ENCODE measurements around the gene PPIF. TPM values are rescaled to one million over a fixed set of nuclear protein-coding genes. Genes with fewer than 3 reads are reported as not detected.

PPIF gene
- total and polyA plus RNA-seq, 2 of the 13 experiments (the other 11 are each of a cell fraction or from before 2014, with no cell fraction given), result 147 to 157 TPM

DNA sequence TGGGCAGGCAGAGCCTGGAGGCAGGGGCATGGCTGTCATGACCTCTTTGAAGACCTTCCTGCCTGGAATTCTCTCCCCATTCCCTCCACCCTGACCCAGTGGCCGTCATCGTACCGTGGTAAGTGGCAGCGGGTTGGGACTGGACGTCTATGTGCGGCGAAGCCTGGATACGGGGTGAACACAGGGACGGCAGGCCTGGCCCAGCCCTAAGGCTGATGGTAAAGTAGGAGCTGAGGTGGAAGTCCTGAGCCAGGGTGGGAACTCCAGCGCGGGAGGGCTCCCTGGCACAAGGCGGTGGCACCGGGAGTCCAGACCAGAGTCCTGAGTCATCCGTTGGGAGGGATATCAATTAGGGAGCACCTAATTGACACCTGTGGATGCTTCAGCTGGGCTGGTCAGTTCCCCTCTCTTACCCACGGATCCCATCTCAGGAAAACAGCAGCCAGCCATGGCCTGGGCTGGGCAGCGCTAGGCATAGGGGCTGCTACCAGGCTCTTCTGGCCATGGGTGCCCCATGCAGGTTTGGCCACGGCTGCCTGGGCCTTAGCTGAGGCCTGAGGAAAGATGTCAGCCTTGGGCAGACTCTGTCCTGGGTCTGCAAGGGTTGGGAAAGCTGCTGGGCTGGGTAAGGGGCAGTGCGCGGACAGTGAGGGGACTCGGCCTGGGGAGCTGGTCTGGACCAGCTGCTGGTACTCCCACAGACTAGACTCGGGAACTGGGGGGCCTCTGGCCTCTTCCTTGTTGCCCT is 3.3 kb downstream of the PPIF start:
- no peak for DNase-seq (ENCODE audit: low spot score)
- no peak for FAIRE-seq
- Histone ChIP-seq H3K4me3 (replicated peaks in 1 of 3; ENCODE audit: insufficient read depth in 1 of 3, low read depth in 2 of 3, low read length in 3 of 3) (no peak overlapping the region), H2AFZ (ENCODE audit: low read length) (no peak overlapping the region), H3K4me2 (ENCODE audit: low read depth, low read length) (peak overlapping the region; percentile 9; the same call in 1 of the 2 replicates), H3K9me3 (ENCODE audit: low read length) (no peaks in the 10 kb centered on the region), H3K79me2 (ENCODE audit: insufficient read depth, low read length) (peaks cover 36% of the 10 kb centered on the region), H3K9ac (ENCODE audit: insufficient read depth, low read depth, low read length) (no peak overlapping the region), H3K4me1 (ENCODE audit: insufficient read depth, low read length) (peaks cover 67% of the 10 kb centered on the region), H3K27ac (ENCODE audit: extremely low read length, insufficient read depth, low read length) (no peak overlapping the region), H4K20me1 (ENCODE audit: insufficient read depth, low read length) (peaks cover 56% of the 10 kb centered on the region), H3K27me3 (ENCODE audit: control insufficient read depth in 1 of 2, insufficient read depth in 2 of 2, low read length in 2 of 2) (no peaks in the 10 kb centered on the region), H3K36me3 (replicated peaks in 1 of 2; ENCODE audit: control insufficient read depth in 1 of 2, insufficient read depth in 2 of 2, low read length in 2 of 2) (peaks cover 37 to 68% of the 10 kb centered on the region in 2 experiments)
- in situ Hi-C loops (cut with HindIII; ENCODE audit: extremely low pct_ligation_motif_present, low pct_unique_long_range_greater_than_20kb) (no loop called here), intact Hi-C loops (cut with micrococcal nuclease; ENCODE audit: unreplicated experiment) (no loop called here)
- ChIA-PET POLR2A (interaction anchor here (0.8 to 7.8 kb wide), 3 partner anchors 8 to 14 kb away, joined by 3 to 134 read pairs (median 45); no protein-coding TSS in a partner anchor), CTCF (ENCODE audit: low intra/inter-chr PET ratio, low total read pairs) (no interaction called here)
- no peak for TF ChIP-seq MIXL1 (CRISPR knock-in tag; IDR thresholded peaks at IDR 0.05)
- peak; percentile 58 for TF ChIP-seq RBFOX2 (IDR thresholded peaks at IDR 0.05; ENCODE audit: low read depth, low read length)
- peak; percentile 68 for TF ChIP-seq AGO2 (optimal IDR thresholded peaks at IDR 0.05; ENCODE audit: low read depth, low read length)
- ATAC-seq, result no peak
- no TSS peak for BruUV-seq (replicated peaks)
- 95% methylated on average over 18 of the region's 21 CpGs for WGBS (ENCODE audit: low lambda C conversion rate)

DNA sequence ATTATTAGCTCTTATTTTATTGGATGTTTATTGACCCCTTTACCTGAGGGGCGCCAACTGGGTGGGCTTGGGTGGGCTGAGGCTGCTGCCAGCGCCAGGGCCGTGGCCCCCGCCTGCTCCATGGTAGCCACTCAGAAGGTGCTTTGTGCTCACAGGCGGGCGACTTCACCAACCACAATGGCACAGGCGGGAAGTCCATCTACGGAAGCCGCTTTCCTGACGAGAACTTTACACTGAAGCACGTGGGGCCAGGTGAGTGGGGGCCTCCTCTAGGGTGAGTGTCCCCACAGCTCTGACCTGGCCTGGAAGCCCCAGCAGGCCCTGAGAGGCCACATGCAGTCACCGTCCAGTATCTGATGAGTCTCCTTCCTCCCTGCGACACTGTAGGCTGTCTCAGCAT is 4.1 kb downstream of the PPIF start:
- ChIA-PET CTCF (ENCODE audit: low intra/inter-chr PET ratio, low total read pairs) (no interaction called here), POLR2A (interaction anchor here (0.8 kb wide), 1 partner anchor 10 kb away, joined by 3 read pairs; no protein-coding TSS in a partner anchor)
- in situ Hi-C loops (cut with HindIII; ENCODE audit: extremely low pct_ligation_motif_present, low pct_unique_long_range_greater_than_20kb), result no loop called here
- intact Hi-C loops (cut with micrococcal nuclease; ENCODE audit: unreplicated experiment), result no loop called here
- no peak overlapping the region for H2AFZ ChIP-seq (ENCODE audit: low read length)
- H3K4me2 ChIP-seq (ENCODE audit: low read depth, low read length), result no peak overlapping the region
- no peak overlapping the region for H3K4me3 ChIP-seq (replicated peaks in 1 of 3; ENCODE audit: insufficient read depth in 1 of 3, low read depth in 2 of 3, low read length in 3 of 3)
- H3K36me3 ChIP-seq (replicated peaks in 1 of 2; ENCODE audit: control insufficient read depth in 1 of 2, insufficient read depth in 2 of 2, low read length in 2 of 2), result peaks cover 37 to 73% of the 10 kb centered on the region in 2 experiments
- WGBS (ENCODE audit: low lambda C conversion rate), result 97% methylated on average over 13 of the region's 13 CpGs
- TF ChIP-seq RBFOX2 (IDR thresholded peaks at IDR 0.05; ENCODE audit: low read depth, low read length) (peak; percentile 48; the same call in 1 of the 2 replicates), CREB1 (IDR thresholded peaks at IDR 0.05) (no peak), CREB1 (CRISPR knock-in tag; IDR thresholded peaks at IDR 0.05) (no peak)
- no peak overlapping the region for H3K9ac ChIP-seq (ENCODE audit: insufficient read depth, low read depth, low read length)
- H4K20me1 ChIP-seq (ENCODE audit: insufficient read depth, low read length), result peaks cover 56% of the 10 kb centered on the region
- no TSS peak for BruUV-seq (replicated peaks)
- H3K27me3 ChIP-seq (ENCODE audit: control insufficient read depth in 1 of 2, insufficient read depth in 2 of 2, low read length in 2 of 2), result no peaks in the 10 kb centered on the region
- no peak overlapping the region for H3K27ac ChIP-seq (ENCODE audit: extremely low read length, insufficient read depth, low read length)
- FAIRE-seq, result no peak
- no peak for ATAC-seq
- peaks cover 36% of the 10 kb centered on the region for H3K79me2 ChIP-seq (ENCODE audit: insufficient read depth, low read length)
- H3K9me3 ChIP-seq (ENCODE audit: low read length), result no peaks in the 10 kb centered on the region
- peaks cover 65% of the 10 kb centered on the region for H3K4me1 ChIP-seq (ENCODE audit: insufficient read depth, low read length)
- DNase-seq (ENCODE audit: low spot score), result no peak

Measured in HepG2 (cell line).